CD1c-positive myeloid dendritic cell (primary cell): ENCODE results near the gene THSD7A.

ENCODE experiments used
- DNase-seq: peaks from one replicate; pipeline ENCODE4 v3.0.0-alpha.2; 2016; ENCODE audit errors: extremely low spot score

The THSD7A gene

GRCh38 chr7:11817111-11817740, 14.8 kb downstream of the THSD7A start:
- DNase-seq = no peak

- no peak for DNase-seq
Measured at GRCh38 chr7:11811709-11812108, 20.3 kb downstream of the THSD7A start.

GRCh38 chr7:11810043-11810625, 21.9 kb downstream of the THSD7A start:
- no peak for DNase-seq

- no peak for DNase-seq
Measured at GRCh38 chr7:11807000-11807399, 25.0 kb downstream of the THSD7A start.

GRCh38 chr7:11804621-11805020, 27.4 kb downstream of the THSD7A start:
- no peak for DNase-seq

GRCh38 chr7:11795231-11795630, 36.8 kb downstream of the THSD7A start:
- no peak for DNase-seq

GRCh38 chr7:11792166-11792565, 39.8 kb downstream of the THSD7A start:
- DNase-seq = no peak

- no peak for DNase-seq
Measured at GRCh38 chr7:11788568-11788967, 43.4 kb downstream of the THSD7A start.

GRCh38 chr7:11787534-11787933, 44.5 kb downstream of the THSD7A start:
- no peak for DNase-seq

- DNase-seq = no peak
Measured at GRCh38 chr7:11786186-11786585, 45.8 kb downstream of the THSD7A start.

GRCh38 chr7:11784769-11785536, 47.0 kb downstream of the THSD7A start:
- no peak for DNase-seq

GRCh38 chr7:11779864-11780674, 51.9 kb downstream of the THSD7A start:
- no peak for DNase-seq

GRCh38 chr7:11776039-11776438, 56.0 kb downstream of the THSD7A start:
- no peak for DNase-seq

GRCh38 chr7:11775401-11775800, 56.6 kb downstream of the THSD7A start:
- DNase-seq = no peak

GRCh38 chr7:11768263-11768662, 63.7 kb downstream of the THSD7A start:
- DNase-seq = no peak

GRCh38 chr7:11767148-11767547, 64.8 kb downstream of the THSD7A start:
- no peak for DNase-seq

GRCh38 chr7:11760372-11760771, 71.6 kb downstream of the THSD7A start:
- peak; percentile 64 for DNase-seq

- DNase-seq = no peak
Measured at GRCh38 chr7:11758627-11759111, 73.3 kb downstream of the THSD7A start.

- DNase-seq = no peak
Measured at GRCh38 chr7:11757153-11757552, 74.8 kb downstream of the THSD7A start.

GRCh38 chr7:11754933-11755332, 77.1 kb downstream of the THSD7A start:
- DNase-seq = no peak

GRCh38 chr7:11754123-11754522, 77.9 kb downstream of the THSD7A start:
- no peak for DNase-seq

- DNase-seq = no peak
Measured at GRCh38 chr7:11753433-11753832, 78.6 kb downstream of the THSD7A start.
